ENCODE results near the gene XRCC2. TPM values are rescaled to one million over a fixed set of nuclear protein-coding genes. Genes with fewer than 3 reads are reported as not detected.

Gene XRCC2
- total RNA-seq, 4 donors from 2014 or later: 0.33 to 1.1 (median 0.89) TPM

- TF ChIP-seq CTCF (IDR thresholded peaks at IDR 0.05; ENCODE audit: low read depth): no peak
Observed at GRCh38 chr7:152602962-152603361, 73.0 kb downstream of the XRCC2 start.

GRCh38 chr7:152601305-152601798, 74.6 kb downstream of the XRCC2 start:
- TF ChIP-seq CTCF (IDR thresholded peaks at IDR 0.05; ENCODE audit: low read depth): no peak

GRCh38 chr7:152600266-152600665, 75.7 kb downstream of the XRCC2 start:
- TF ChIP-seq CTCF (IDR thresholded peaks at IDR 0.05; ENCODE audit: low read depth): no peak

- no peak for TF ChIP-seq CTCF (IDR thresholded peaks at IDR 0.05; ENCODE audit: low read depth)
Observed at GRCh38 chr7:152597507-152597906, 78.4 kb downstream of the XRCC2 start.

GRCh38 chr7:152596824-152597223, 79.1 kb downstream of the XRCC2 start:
- no peak for TF ChIP-seq CTCF (IDR thresholded peaks at IDR 0.05; ENCODE audit: low read depth)

Small RNA genes within 50 kb of the gene (small RNA-seq; reads per million reads assigned to genes)
- gene RF00568: not detected

Other genes with a start within 250 kb of the XRCC2 start
- gene KMT2C, start 240.1 kb downstream of the XRCC2 start, total RNA-seq: 10 to 100 TPM; 68.7 to 86.8 (median 70.5) TPM
- 1 to 10 TPM; 4.4 to 6.2 (median 5.1) TPM for gene ACTR3B, start 83.6 kb upstream of the XRCC2 start, total RNA-seq

Measured in subcutaneous adipose tissue (tissue), 4 donors.